Naive thymus-derived CD4-positive, alpha-beta T cell (primary cell): ENCODE data around the gene CRYBG1. TPM values are rescaled to one million over a fixed set of nuclear protein-coding genes. Genes with fewer than 3 reads are reported as not detected.

Experiments
- ATAC-seq: fragments of 150-1000 bp; cut with Tn5 transposase; 2 replicates; pipeline ENCODE4 v1.10.0; 2021; ENCODE audit warnings: mild to moderate bottlenecking, moderate library complexity
- CTCF ChIA-PET: fragments of 350-600 bp; sonication (Branson Sonifier 250); formaldehyde crosslinking; loops from one replicate; lab custom pipeline; 2021; ENCODE audit warnings: antibody characterized with exemption; lab: Charles Lee
- POLR2A ChIA-PET: fragments of 350-600 bp; sonication (Branson Sonifier 250); formaldehyde crosslinking; loops from one replicate; lab custom pipeline; 2021; ENCODE audit warnings: antibody characterized with exemption, inconsistent platforms; lab: Charles Lee
- DNase-seq, 9 donors: peaks; one replicate each; pipeline versions ENCODE4 v3.0.0 to v3.0.0-alpha.2; 2020 to 2022; ENCODE audit warnings: mixed read lengths in 1 of 9
- H3K27ac ChIP-seq: one replicate; pipeline ENCODE4 v1.7.0; 2013; ENCODE audit warnings: mild to moderate bottlenecking, low read depth, low read length, moderate library complexity
- H3K27me3 ChIP-seq, 2 donors: one replicate each; pipeline ENCODE4 v1.7.0; 2013; ENCODE audit warnings: low read length in 2 of 2, mild to moderate bottlenecking in 2 of 2, moderate library complexity in 2 of 2; ENCODE audit not compliant: control insufficient read depth in 2 of 2, insufficient read depth in 2 of 2
- H3K36me3 ChIP-seq, 3 experiments: 1 replicate in 2 of 3; 2 replicates in 1 of 3; pipeline ENCODE4 v1.7.0; 2013; ENCODE audit warnings: low read length in 3 of 3, mild to moderate bottlenecking in 3 of 3, moderate library complexity in 1 of 3; ENCODE audit not compliant: insufficient read depth in 3 of 3, control insufficient read depth in 2 of 3
- H3K4me1 ChIP-seq, 2 donors: one replicate each; pipeline ENCODE4 v1.7.0; 2013; ENCODE audit warnings: low read length in 2 of 2, mild to moderate bottlenecking in 2 of 2, moderate library complexity in 1 of 2; ENCODE audit not compliant: control insufficient read depth in 2 of 2, insufficient read depth in 2 of 2
- H3K4me3 ChIP-seq: 2 replicates; pipeline ENCODE4 v1.7.0; 2013; ENCODE audit warnings: mild to moderate bottlenecking, low read length
- H3K9me3 ChIP-seq, 3 experiments: 1 replicate in 2 of 3; 2 replicates in 1 of 3; pipeline ENCODE4 v1.7.0; 2013; ENCODE audit warnings: low read length in 3 of 3; ENCODE audit not compliant: control insufficient read depth in 2 of 3
- H3K27ac Mint-ChIP-seq, 9 donors: one replicate each; pipeline ENCODE4 v1.8.0; 2020 to 2022; ENCODE audit warnings: mixed read lengths in 9 of 9, mild to moderate bottlenecking in 8 of 9, moderate library complexity in 5 of 9, inconsistent platforms in 2 of 9
- H3K27me3 Mint-ChIP-seq, 5 donors: one replicate each; pipeline ENCODE4 v1.8.0; 2021 to 2022; ENCODE audit warnings: mixed read lengths in 5 of 5, mild to moderate bottlenecking in 1 of 5
- H3K36me3 Mint-ChIP-seq, 5 donors: one replicate each; pipeline ENCODE4 v1.8.0; 2020 to 2022; ENCODE audit warnings: mixed read lengths in 5 of 5, mild to moderate bottlenecking in 3 of 5, inconsistent platforms in 1 of 5
- H3K4me1 Mint-ChIP-seq, 7 donors: one replicate each; pipeline ENCODE4 v1.8.0; 2020 to 2022; ENCODE audit warnings: mixed read lengths in 7 of 7, mild to moderate bottlenecking in 3 of 7, inconsistent platforms in 1 of 7
- H3K4me3 Mint-ChIP-seq, 10 donors: one replicate each; pipeline ENCODE4 v1.8.0; 2020 to 2022; ENCODE audit warnings: mild to moderate bottlenecking in 10 of 10, mixed read lengths in 10 of 10, moderate library complexity in 6 of 10, inconsistent platforms in 2 of 10
- H3K9me3 Mint-ChIP-seq, 11 donors: one replicate each; pipeline ENCODE4 v1.8.0; 2020 to 2022; ENCODE audit warnings: mixed read lengths in 11 of 11, mild to moderate bottlenecking in 4 of 11, inconsistent platforms in 1 of 11, moderate library complexity in 1 of 11
- intact Hi-C, 2 donors: fragments of 100-400 bp; cut with micrococcal nuclease; formaldehyde crosslinking; loops; one replicate each; pipeline ENCODE4 v1.15.1; 2023
- polyA plus RNA-seq, 2 donors: library from polyadenylated mRNA; unstranded; fragments of 300-500 nt; fragmentation: Illumina TruSeq; gene quantifications; one replicate each; pipeline ENCODE4 v1.2.3, GENCODE V29; 2021
- total RNA-seq, 6 experiments: library from RNA in 5 of 6; stranded (reverse) in 5 of 6; gene quantifications; 1 replicate in 5 of 6; 2 replicates in 1 of 6; pipeline ENCODE4 v1.2.3 and lab custom pipeline; 2021 to 2026

Gene CRYBG1
- total and polyA plus RNA-seq, 7 experiments from 2014 or later, result 11.3 to 39.8 (median 30.3) TPM

GRCh38 chr6:106415921-106416320 is 55.4 kb downstream of the CRYBG1 start:
- DNase-seq (no peak), ATAC-seq (no peak)
- H3K27ac ChIP-seq, result no peak overlapping the region
- H3K4me3 ChIP-seq, result no peak overlapping the region
- Mint-ChIP-seq H3K36me3 (no peaks in the 10 kb centered on the region), H3K27me3 (peaks cover 6 to 49% (median 9%) of the 10 kb centered on the region in 5 donors), H3K9me3 (no peaks in the 10 kb centered on the region), H3K4me1 (no peaks in the 10 kb centered on the region), H3K27ac (no peak overlapping the region), H3K4me3 (no peak overlapping the region)
- no peaks in the 10 kb centered on the region for H3K36me3 ChIP-seq
- no peaks in the 10 kb centered on the region for H3K9me3 ChIP-seq
- CTCF ChIA-PET, result interaction anchor here (0.6 kb wide), 1 partner anchor 36 kb away, joined by 3 read pairs; no protein-coding TSS in a partner anchor
- intact Hi-C loops, result no loop called here
- POLR2A ChIA-PET, result interaction anchor here (0.9 kb wide), 1 partner anchor 9 kb away, joined by 3 read pairs; no protein-coding TSS in a partner anchor
- no peaks in the 10 kb centered on the region for H3K27me3 ChIP-seq
- no peaks in the 10 kb centered on the region for H3K4me1 ChIP-seq

- ATAC-seq (no peak), DNase-seq (no peak)
- no peak overlapping the region for H3K4me3 Mint-ChIP-seq
- H3K27ac Mint-ChIP-seq, result no peak overlapping the region
- no peaks in the 10 kb centered on the region for H3K9me3 Mint-ChIP-seq
- POLR2A ChIA-PET, result no interaction called here
- H3K27me3 Mint-ChIP-seq, result peaks cover 6 to 44% (median 9%) of the 10 kb centered on the region in 5 donors
- H3K4me1 Mint-ChIP-seq, result no peaks in the 10 kb centered on the region
- no peak overlapping the region for H3K27ac ChIP-seq
- H3K9me3 ChIP-seq, result no peaks in the 10 kb centered on the region
- H3K4me1 ChIP-seq, result no peaks in the 10 kb centered on the region
- CTCF ChIA-PET, result interaction anchor here (0.6 kb wide), 1 partner anchor 94 kb away, joined by 3 read pairs; no protein-coding TSS in a partner anchor
- no peaks in the 10 kb centered on the region for H3K36me3 Mint-ChIP-seq
- H3K4me3 ChIP-seq, result no peak overlapping the region
- H3K36me3 ChIP-seq, result no peaks in the 10 kb centered on the region
- intact Hi-C loops, result no loop called here
- H3K27me3 ChIP-seq, result no peaks in the 10 kb centered on the region
These were observed 57.1 kb downstream of the CRYBG1 start for GRCh38 chr6:106417572-106418147.

- CTCF ChIA-PET, result no interaction called here
- no peaks in the 10 kb centered on the region for H3K4me1 Mint-ChIP-seq
- H3K4me1 ChIP-seq, result no peaks in the 10 kb centered on the region
- H3K4me3 ChIP-seq, result no peak overlapping the region
- no peak for DNase-seq
- no peak overlapping the region for H3K4me3 Mint-ChIP-seq
- H3K27me3 Mint-ChIP-seq, result peaks cover 6 to 31% (median 9%) of the 10 kb centered on the region in 5 donors
- H3K27ac Mint-ChIP-seq, result no peak overlapping the region
- H3K27ac ChIP-seq, result no peak overlapping the region
- intact Hi-C loops, result loop anchor here in 1 of 2 donors (1.0 kb wide), 1 partner anchor 19 kb away; no protein-coding TSS in a partner anchor
- H3K36me3 Mint-ChIP-seq, result no peaks in the 10 kb centered on the region
- no peak for ATAC-seq
- H3K36me3 ChIP-seq, result no peaks in the 10 kb centered on the region
- no peaks in the 10 kb centered on the region for H3K27me3 ChIP-seq
- H3K9me3 ChIP-seq, result no peaks in the 10 kb centered on the region
- no peaks in the 10 kb centered on the region for H3K9me3 Mint-ChIP-seq
- POLR2A ChIA-PET, result no interaction called here
These were observed 59.5 kb downstream of the CRYBG1 start for GRCh38 chr6:106419900-106420613.

GRCh38 chr6:106421496-106421895 is 61.0 kb downstream of the CRYBG1 start:
- CTCF ChIA-PET, result interaction anchor here (1.2 kb wide), 1 partner anchor 149 kb away, joined by 3 read pairs; no protein-coding TSS in a partner anchor

GRCh38 chr6:106422534-106422933 is 62.0 kb downstream of the CRYBG1 start:
- intact Hi-C loops, result no loop called here
- Mint-ChIP-seq H3K27ac (no peak overlapping the region), H3K27me3 (peaks cover 4 to 18% (median 7%) of the 10 kb centered on the region in 5 donors), H3K36me3 (no peaks in the 10 kb centered on the region), H3K4me1 (no peaks in the 10 kb centered on the region), H3K9me3 (no peaks in the 10 kb centered on the region), H3K4me3 (no peak overlapping the region)
- no peak for DNase-seq
- ChIA-PET POLR2A (no interaction called here), CTCF (interaction anchor here (1.2 kb wide), 1 partner anchor 148 kb away, joined by 3 read pairs; no protein-coding TSS in a partner anchor)
- Histone ChIP-seq H3K36me3 (no peaks in the 10 kb centered on the region), H3K27me3 (no peaks in the 10 kb centered on the region), H3K4me3 (no peak overlapping the region), H3K4me1 (no peaks in the 10 kb centered on the region), H3K27ac (no peak overlapping the region), H3K9me3 (no peaks in the 10 kb centered on the region)
- no peak for ATAC-seq

More at GRCh38 chr6:106421496-106421895, 61.0 kb downstream of the CRYBG1 start:
- no peak overlapping the region for H3K4me3 ChIP-seq
- H3K27me3 Mint-ChIP-seq, result peaks cover 6 to 21% (median 8%) of the 10 kb centered on the region in 5 donors
- no peak overlapping the region for H3K27ac Mint-ChIP-seq
- H3K4me3 Mint-ChIP-seq, result no peak overlapping the region
- no peaks in the 10 kb centered on the region for H3K4me1 ChIP-seq
- no peaks in the 10 kb centered on the region for H3K9me3 Mint-ChIP-seq
- POLR2A ChIA-PET, result no interaction called here
- no peaks in the 10 kb centered on the region for H3K27me3 ChIP-seq
- H3K9me3 ChIP-seq, result no peaks in the 10 kb centered on the region
- no peak overlapping the region for H3K27ac ChIP-seq
- H3K36me3 ChIP-seq, result no peaks in the 10 kb centered on the region
- ATAC-seq, result no peak
- intact Hi-C loops, result no loop called here
- H3K36me3 Mint-ChIP-seq, result no peaks in the 10 kb centered on the region
- no peak for DNase-seq
- H3K4me1 Mint-ChIP-seq, result no peaks in the 10 kb centered on the region

- POLR2A ChIA-PET, result no interaction called here
- Mint-ChIP-seq H3K36me3 (no peaks in the 10 kb centered on the region), H3K27me3 (peaks cover 0 to 12% (median 0%) of the 10 kb centered on the region in 5 donors), H3K4me1 (no peaks in the 10 kb centered on the region), H3K9me3 (no peaks in the 10 kb centered on the region), H3K27ac (no peak overlapping the region), H3K4me3 (no peak overlapping the region)
- Histone ChIP-seq H3K27ac (no peak overlapping the region), H3K9me3 (no peaks in the 10 kb centered on the region), H3K4me1 (no peaks in the 10 kb centered on the region), H3K36me3 (no peaks in the 10 kb centered on the region), H3K27me3 (no peaks in the 10 kb centered on the region), H3K4me3 (no peak overlapping the region)
- ATAC-seq, result no peak
- CTCF ChIA-PET, result no interaction called here
- no peak for DNase-seq
- intact Hi-C loops, result no loop called here
These were observed 64.9 kb downstream of the CRYBG1 start for GRCh38 chr6:106425382-106425781.
